ENCODE results near the gene RASGRP3.

DNA sequence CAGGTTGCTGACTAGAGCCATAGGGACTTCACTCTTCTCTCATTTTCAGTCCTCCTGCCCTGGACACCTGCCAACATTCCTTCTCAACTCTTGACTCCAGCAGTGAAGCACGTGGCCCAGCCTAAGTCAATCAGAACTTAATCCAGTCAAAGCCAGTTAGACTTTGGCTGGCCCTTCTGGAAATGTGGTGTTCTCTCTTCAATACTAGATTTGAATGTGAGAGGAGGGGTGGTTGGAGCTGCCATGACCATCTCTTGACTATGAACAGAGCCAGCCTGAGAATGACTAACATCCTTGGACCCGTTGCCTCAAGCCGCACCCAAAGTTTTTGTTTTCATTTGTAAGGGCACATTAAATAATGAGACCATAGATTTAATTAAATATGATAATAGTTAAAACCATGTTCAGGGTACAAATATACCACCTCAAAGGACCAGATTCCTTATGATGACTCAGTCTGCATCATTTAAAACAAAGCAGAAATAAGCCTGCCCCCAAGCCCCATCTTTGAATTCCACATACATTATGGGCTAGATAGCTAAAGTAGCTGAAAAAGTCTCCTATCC is 49.7 kb upstream of the RASGRP3 start:
- TF ChIP-seq POLR2A (IDR thresholded peaks at IDR 0.05): no peak
- TF ChIP-seq, protein P1, sequence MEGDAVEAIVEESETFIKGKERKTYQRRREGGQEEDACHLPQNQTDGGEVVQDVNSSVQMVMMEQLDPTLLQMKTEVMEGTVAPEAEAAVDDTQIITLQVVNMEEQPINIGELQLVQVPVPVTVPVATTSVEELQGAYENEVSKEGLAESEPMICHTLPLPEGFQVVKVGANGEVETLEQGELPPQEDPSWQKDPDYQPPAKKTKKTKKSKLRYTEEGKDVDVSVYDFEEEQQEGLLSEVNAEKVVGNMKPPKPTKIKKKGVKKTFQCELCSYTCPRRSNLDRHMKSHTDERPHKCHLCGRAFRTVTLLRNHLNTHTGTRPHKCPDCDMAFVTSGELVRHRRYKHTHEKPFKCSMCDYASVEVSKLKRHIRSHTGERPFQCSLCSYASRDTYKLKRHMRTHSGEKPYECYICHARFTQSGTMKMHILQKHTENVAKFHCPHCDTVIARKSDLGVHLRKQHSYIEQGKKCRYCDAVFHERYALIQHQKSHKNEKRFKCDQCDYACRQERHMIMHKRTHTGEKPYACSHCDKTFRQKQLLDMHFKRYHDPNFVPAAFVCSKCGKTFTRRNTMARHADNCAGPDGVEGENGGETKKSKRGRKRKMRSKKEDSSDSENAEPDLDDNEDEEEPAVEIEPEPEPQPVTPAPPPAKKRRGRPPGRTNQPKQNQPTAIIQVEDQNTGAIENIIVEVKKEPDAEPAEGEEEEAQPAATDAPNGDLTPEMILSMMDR (IDR thresholded peaks at IDR 0.05): no peak
- TF ChIP-seq POLR2AphosphoS5 (IDR thresholded peaks at IDR 0.05): no peak
